CD14-positive monocyte (primary cell): ENCODE data around the gene THSD7A. TPM values are rescaled to one million over a fixed set of nuclear protein-coding genes. Genes with fewer than 3 reads are reported as not detected.

Source experiments
- DNase-seq, 3 donors: peaks; one replicate each; pipeline ENCODE4 v3.0.0-alpha.2; 2011 to 2022
- H2AFZ ChIP-seq: 2 replicates; pipeline ENCODE4 v1.6.0; 2012; ENCODE audit warnings: mild to moderate bottlenecking, low read depth, low read length, inconsistent platforms; ENCODE audit not compliant: insufficient read depth, poor library complexity, severe bottlenecking
- H3K27ac ChIP-seq, 2 donors: 1 replicate in 1 of 2; 2 replicates in 1 of 2; pipeline ENCODE4 v1.5.1; 2012 to 2013; ENCODE audit warnings: low read length in 2 of 2, control low read depth in 1 of 2, inconsistent platforms in 1 of 2, low read depth in 1 of 2, mild to moderate bottlenecking in 1 of 2
- H3K27me3 ChIP-seq, 2 donors: one replicate each; pipeline versions ENCODE4 v1.6.0 to v1.6.1; 2011 to 2013; ENCODE audit warnings: low read length in 2 of 2; ENCODE audit not compliant: control insufficient read depth in 2 of 2, insufficient read depth in 2 of 2
- H3K36me3 ChIP-seq, 2 donors: replicated peaks in 1 of 2; 1 replicate in 1 of 2; 2 replicates in 1 of 2; pipeline versions ENCODE4 v1.5.1 to v1.6.1; 2012 to 2013; ENCODE audit warnings: low read length in 2 of 2, control low read depth in 1 of 2, inconsistent platforms in 1 of 2, mild to moderate bottlenecking in 1 of 2; ENCODE audit not compliant: insufficient read depth in 2 of 2, control insufficient read depth in 1 of 2
- H3K4me1 ChIP-seq, 2 donors: 1 replicate in 1 of 2; 2 replicates in 1 of 2; pipeline versions ENCODE4 v1.5.1 to v1.6.1; 2012 to 2013; ENCODE audit warnings: low read length in 2 of 2, control low read depth in 1 of 2, inconsistent platforms in 1 of 2, mild to moderate bottlenecking in 1 of 2, moderate library complexity in 1 of 2; ENCODE audit not compliant: insufficient read depth in 2 of 2, control insufficient read depth in 1 of 2
- H3K4me2 ChIP-seq: replicated peaks from 2 replicates; pipeline ENCODE3; 2012; ENCODE audit warnings: low read length, moderate library complexity, mild to moderate bottlenecking; ENCODE audit not compliant: poor library complexity, severe bottlenecking; ENCODE audit errors: extremely low read depth
- H3K4me3 ChIP-seq, 3 experiments: fragments of 200-600 bp in 1 of 3; sonication (generic) in 1 of 3; replicated peaks in 1 of 3; 1 replicate in 2 of 3; 2 replicates in 1 of 3; pipeline ENCODE4 v1.5.1; 2011 to 2013; ENCODE audit warnings: low read length in 3 of 3, mild to moderate bottlenecking in 3 of 3, control low read depth in 2 of 3, low read depth in 2 of 3, inconsistent platforms in 1 of 3, moderate library complexity in 1 of 3
- H3K79me2 ChIP-seq: 2 replicates; pipeline ENCODE4 v1.6.0; 2012; ENCODE audit warnings: mild to moderate bottlenecking, control low read depth, inconsistent platforms, low read length, moderate library complexity; ENCODE audit not compliant: insufficient read depth
- H3K9ac ChIP-seq: 2 replicates; pipeline ENCODE4 v1.6.0; 2017; ENCODE audit warnings: low read length, mild to moderate bottlenecking; ENCODE audit not compliant: insufficient read depth, poor library complexity, severe bottlenecking
- H3K9me3 ChIP-seq, 2 donors: replicated peaks in 1 of 2; 1 replicate in 1 of 2; 2 replicates in 1 of 2; pipeline versions ENCODE4 v1.5.1 to v1.6.1; 2012 to 2013; ENCODE audit warnings: low read length in 2 of 2, control low read depth in 1 of 2; ENCODE audit not compliant: control insufficient read depth in 1 of 2, insufficient read depth in 1 of 2
- H4K20me1 ChIP-seq: 2 replicates; pipeline ENCODE4 v1.6.0; 2012; ENCODE audit warnings: mild to moderate bottlenecking, low read length, control low read depth, moderate library complexity; ENCODE audit not compliant: insufficient read depth
- H3K27ac Mint-ChIP-seq, 7 donors: one replicate each; pipeline ENCODE4 v1.8.0; 2020; ENCODE audit warnings: mild to moderate bottlenecking in 7 of 7, mixed read lengths in 7 of 7, moderate library complexity in 6 of 7, inconsistent platforms in 2 of 7
- H3K27me3 Mint-ChIP-seq, 3 donors: one replicate each; pipeline ENCODE4 v1.8.0; 2021 to 2022; ENCODE audit warnings: low read depth in 3 of 3, mild to moderate bottlenecking in 3 of 3, mixed read lengths in 3 of 3, moderate library complexity in 3 of 3, inconsistent platforms in 1 of 3
- H3K36me3 Mint-ChIP-seq, 2 donors: one replicate each; pipeline ENCODE4 v1.8.0; 2020; ENCODE audit warnings: mixed read lengths in 2 of 2, inconsistent platforms in 1 of 2, mild to moderate bottlenecking in 1 of 2
- H3K4me1 Mint-ChIP-seq: one replicate; pipeline ENCODE4 v1.8.0; 2020; ENCODE audit warnings: mild to moderate bottlenecking, mixed read lengths
- H3K4me3 Mint-ChIP-seq, 2 donors: one replicate each; pipeline ENCODE4 v1.8.0; 2020; ENCODE audit warnings: mild to moderate bottlenecking in 2 of 2, mixed read lengths in 2 of 2, moderate library complexity in 1 of 2
- H3K9me3 Mint-ChIP-seq, 7 donors: one replicate each; pipeline ENCODE4 v1.8.0; 2020 to 2022; ENCODE audit warnings: mixed read lengths in 7 of 7, mild to moderate bottlenecking in 6 of 7, moderate library complexity in 6 of 7, inconsistent platforms in 2 of 7
- WGBS: methylation state at CpG from one replicate; pipeline ENCODE4 v1.1.5; 2013; ENCODE audit warnings: missing lambda C conversion rate; ENCODE audit not compliant: insufficient coverage; 5-methylcytosine and 5-hydroxymethylcytosine counted together
- intact Hi-C, 2 donors: fragments of 100-400 bp; cut with micrococcal nuclease; formaldehyde crosslinking; loops; one replicate each; pipeline versions ENCODE4 v1.15.0 to v1.15.1; 2023
- polyA plus RNA-seq, 3 donors: library from polyadenylated mRNA; depleted of rRNA in 1 of 3; unstranded in 2 of 3; stranded (reverse) in 1 of 3; fragments of 300-500 nt in 2 of 3; fragments of >200 nt in 1 of 3; fragmentation: Illumina TruSeq in 2 of 3; gene quantifications; 1 replicate in 2 of 3; 2 replicates in 1 of 3; pipeline ENCODE4 v1.2.3, GENCODE V29; 2012 to 2021
- TF ChIP-seq, protein P1 (sequence below): fragments of 200-600 bp; IDR thresholded peaks from one replicate; pipeline ENCODE4 v1.8.0; 2022; ENCODE audit warnings: antibody characterized with exemption, mild to moderate bottlenecking

THSD7A gene
- polyA plus RNA-seq, 3 donors: under 0.01 TPM; not detected in 2

DNA sequence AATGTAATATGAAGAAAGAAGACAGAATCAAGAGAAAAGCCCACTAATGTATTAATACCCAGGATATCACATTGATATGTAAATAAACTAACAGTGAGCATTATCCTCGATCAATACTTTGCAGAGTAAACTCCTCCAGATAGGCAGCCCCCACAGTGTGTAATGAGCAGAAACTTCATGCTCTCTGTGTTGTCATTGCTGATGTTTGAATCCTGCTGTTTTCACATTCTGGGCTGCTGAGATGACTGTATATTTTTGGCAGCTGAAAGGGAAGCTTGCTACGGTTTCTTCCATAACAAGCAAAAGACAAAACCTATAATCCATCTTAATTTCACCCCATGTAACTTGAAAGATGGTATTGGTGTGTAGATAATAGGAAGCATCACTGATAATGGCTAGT is 15.3 kb upstream of the THSD7A start:
- TF ChIP-seq, protein P1, sequence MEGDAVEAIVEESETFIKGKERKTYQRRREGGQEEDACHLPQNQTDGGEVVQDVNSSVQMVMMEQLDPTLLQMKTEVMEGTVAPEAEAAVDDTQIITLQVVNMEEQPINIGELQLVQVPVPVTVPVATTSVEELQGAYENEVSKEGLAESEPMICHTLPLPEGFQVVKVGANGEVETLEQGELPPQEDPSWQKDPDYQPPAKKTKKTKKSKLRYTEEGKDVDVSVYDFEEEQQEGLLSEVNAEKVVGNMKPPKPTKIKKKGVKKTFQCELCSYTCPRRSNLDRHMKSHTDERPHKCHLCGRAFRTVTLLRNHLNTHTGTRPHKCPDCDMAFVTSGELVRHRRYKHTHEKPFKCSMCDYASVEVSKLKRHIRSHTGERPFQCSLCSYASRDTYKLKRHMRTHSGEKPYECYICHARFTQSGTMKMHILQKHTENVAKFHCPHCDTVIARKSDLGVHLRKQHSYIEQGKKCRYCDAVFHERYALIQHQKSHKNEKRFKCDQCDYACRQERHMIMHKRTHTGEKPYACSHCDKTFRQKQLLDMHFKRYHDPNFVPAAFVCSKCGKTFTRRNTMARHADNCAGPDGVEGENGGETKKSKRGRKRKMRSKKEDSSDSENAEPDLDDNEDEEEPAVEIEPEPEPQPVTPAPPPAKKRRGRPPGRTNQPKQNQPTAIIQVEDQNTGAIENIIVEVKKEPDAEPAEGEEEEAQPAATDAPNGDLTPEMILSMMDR: no peak
- Histone ChIP-seq H3K27me3 (no peaks in the 10 kb centered on the region), H3K4me2 (no peak overlapping the region), H3K27ac (no peak overlapping the region), H4K20me1 (no peaks in the 10 kb centered on the region), H3K4me1 (no peaks in the 10 kb centered on the region), H3K36me3 (no peaks in the 10 kb centered on the region), H3K79me2 (no peaks in the 10 kb centered on the region), H2AFZ (no peak overlapping the region), H3K9ac (no peak overlapping the region), H3K9me3 (no peaks in the 10 kb centered on the region), H3K4me3 (no peak overlapping the region)
- Mint-ChIP-seq H3K27ac (no peak overlapping the region), H3K27me3 (no peaks in the 10 kb centered on the region), H3K36me3 (no peaks in the 10 kb centered on the region), H3K4me1 (no peaks in the 10 kb centered on the region), H3K4me3 (no peak overlapping the region), H3K9me3 (peaks cover 0 to 7% (median 0%) of the 10 kb centered on the region in 7 donors)
- intact Hi-C loops: no loop called here
- WGBS: no CpG with 5 or more reads among the region's 2 CpGs
- DNase-seq: no peak

DNA sequence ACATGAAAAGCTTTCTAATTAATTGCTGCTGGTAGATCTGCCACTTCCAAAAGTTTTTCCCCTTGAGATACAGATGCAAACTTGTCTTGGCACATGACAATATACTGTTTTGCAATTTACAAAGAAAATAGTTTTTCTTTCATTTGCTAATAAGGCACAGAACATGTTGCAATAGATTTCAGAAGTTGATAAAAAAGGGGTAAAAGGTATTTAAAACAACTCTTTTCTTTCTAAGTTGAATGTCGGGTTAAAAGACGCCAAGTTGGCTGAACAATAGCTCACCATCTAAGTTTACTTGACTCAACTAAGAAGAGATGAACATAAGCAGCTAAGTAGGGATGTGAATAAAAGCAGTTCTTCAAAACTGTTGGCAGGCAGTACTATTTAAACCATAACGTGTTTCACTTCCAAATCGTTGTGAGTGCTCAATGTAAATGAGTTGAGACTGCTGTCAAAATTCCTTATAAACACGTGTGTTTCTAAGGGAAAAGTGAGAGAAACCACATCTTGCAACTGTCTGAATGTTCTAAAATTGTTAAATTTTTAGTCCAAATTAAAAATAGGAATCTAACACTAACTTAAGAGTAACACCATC is 14.5 kb upstream of the THSD7A start:
- no peak for DNase-seq
- Histone ChIP-seq H4K20me1 (no peaks in the 10 kb centered on the region), H2AFZ (no peak overlapping the region), H3K4me2 (no peak overlapping the region), H3K79me2 (no peaks in the 10 kb centered on the region), H3K27me3 (no peaks in the 10 kb centered on the region), H3K9ac (no peak overlapping the region), H3K4me1 (no peaks in the 10 kb centered on the region), H3K27ac (no peak overlapping the region), H3K36me3 (no peaks in the 10 kb centered on the region), H3K9me3 (no peaks in the 10 kb centered on the region), H3K4me3 (no peak overlapping the region)
- peaks cover 0 to 7% (median 0%) of the 10 kb centered on the region in 7 donors for H3K9me3 Mint-ChIP-seq
- no CpG with 5 or more reads among the region's 5 CpGs for WGBS
- H3K27ac Mint-ChIP-seq: no peak overlapping the region
- TF ChIP-seq, protein P1: no peak
- intact Hi-C loops: no loop called here
- no peaks in the 10 kb centered on the region for H3K27me3 Mint-ChIP-seq
- no peaks in the 10 kb centered on the region for H3K4me1 Mint-ChIP-seq
- H3K36me3 Mint-ChIP-seq: no peaks in the 10 kb centered on the region
- no peak overlapping the region for H3K4me3 Mint-ChIP-seq
